Measurements from ENCODE around the gene ADAT3.

GRCh38 chr19:1921326-1921725 is 16.1 kb downstream of the ADAT3 start:
- TF ChIP-seq CTCF (conservative IDR thresholded peaks at IDR 0.05; ENCODE audit: low read length) (no peak), EZH2phosphoT487 (IDR thresholded peaks at IDR 0.05; ENCODE audit: borderline replicate concordance, low read depth, low read length) (no peak)

All from OCI-LY7 (cell line).